Endothelial cell of umbilical vein (primary cell): ENCODE results near the gene SLC6A7.

Source experiments
- EZH2 ChIP-seq: IDR thresholded peaks from 2 replicates; pipeline ENCODE4 v1.6.1; 2012; ENCODE audit warnings: borderline replicate concordance, low read depth, mild to moderate bottlenecking, moderate library complexity, low read length, inconsistent platforms; ENCODE audit not compliant: severe bottlenecking
- FOS ChIP-seq: IDR thresholded peaks from 2 replicates; pipeline ENCODE4 v1.6.1; 2011; ENCODE audit warnings: mild to moderate bottlenecking, low read length, moderate library complexity, borderline replicate concordance; ENCODE audit not compliant: insufficient read depth
- GATA2 ChIP-seq: IDR thresholded peaks from 2 replicates; pipeline ENCODE4 v1.7.0; 2011; ENCODE audit warnings: low read depth, mild to moderate bottlenecking, moderate library complexity, mixed read lengths, low read length; ENCODE audit not compliant: insufficient read length, insufficient read depth
- JUN ChIP-seq: IDR thresholded peaks from 2 replicates; pipeline ENCODE4 v1.6.1; 2011; ENCODE audit warnings: borderline replicate concordance, low read depth; ENCODE audit not compliant: insufficient read length, insufficient read depth
- MAX ChIP-seq: IDR thresholded peaks from 2 replicates; pipeline ENCODE4 v1.6.1; 2011; ENCODE audit not compliant: insufficient read depth, insufficient read length
- MYC ChIP-seq: IDR thresholded peaks from one replicate; pipeline ENCODE4 v1.6.1; 2011; ENCODE audit warnings: mild to moderate bottlenecking, low read depth, low read length
- POLR2A ChIP-seq: IDR thresholded peaks from 2 replicates; pipeline ENCODE4 v1.6.1; 2012; ENCODE audit warnings: low read depth, mild to moderate bottlenecking, control low read depth, low read length
- POLR2AphosphoS5 ChIP-seq: IDR thresholded peaks from 2 replicates; pipeline ENCODE4 v1.6.1; 2012; ENCODE audit warnings: low read depth, mild to moderate bottlenecking, control low read depth, low read length, moderate library complexity; ENCODE audit not compliant: insufficient read depth
- TF ChIP-seq, protein P1 (sequence below), 2 donors: IDR thresholded peaks; 1 replicate in 1 of 2; 2 replicates in 1 of 2; pipeline ENCODE4 v1.5.1; 2011; ENCODE audit warnings: low read length in 2 of 2, mild to moderate bottlenecking in 2 of 2, moderate library complexity in 2 of 2, control low read depth in 1 of 2, inconsistent platforms in 1 of 2, low read depth in 1 of 2; ENCODE audit not compliant: insufficient read depth in 1 of 2; ENCODE audit errors: extremely low read depth in 1 of 2

- TF ChIP-seq, protein P1, sequence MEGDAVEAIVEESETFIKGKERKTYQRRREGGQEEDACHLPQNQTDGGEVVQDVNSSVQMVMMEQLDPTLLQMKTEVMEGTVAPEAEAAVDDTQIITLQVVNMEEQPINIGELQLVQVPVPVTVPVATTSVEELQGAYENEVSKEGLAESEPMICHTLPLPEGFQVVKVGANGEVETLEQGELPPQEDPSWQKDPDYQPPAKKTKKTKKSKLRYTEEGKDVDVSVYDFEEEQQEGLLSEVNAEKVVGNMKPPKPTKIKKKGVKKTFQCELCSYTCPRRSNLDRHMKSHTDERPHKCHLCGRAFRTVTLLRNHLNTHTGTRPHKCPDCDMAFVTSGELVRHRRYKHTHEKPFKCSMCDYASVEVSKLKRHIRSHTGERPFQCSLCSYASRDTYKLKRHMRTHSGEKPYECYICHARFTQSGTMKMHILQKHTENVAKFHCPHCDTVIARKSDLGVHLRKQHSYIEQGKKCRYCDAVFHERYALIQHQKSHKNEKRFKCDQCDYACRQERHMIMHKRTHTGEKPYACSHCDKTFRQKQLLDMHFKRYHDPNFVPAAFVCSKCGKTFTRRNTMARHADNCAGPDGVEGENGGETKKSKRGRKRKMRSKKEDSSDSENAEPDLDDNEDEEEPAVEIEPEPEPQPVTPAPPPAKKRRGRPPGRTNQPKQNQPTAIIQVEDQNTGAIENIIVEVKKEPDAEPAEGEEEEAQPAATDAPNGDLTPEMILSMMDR (IDR thresholded peaks at IDR 0.05; ENCODE audit: extremely low read depth in 1 of 2, insufficient read depth in 1 of 2, low read depth in 1 of 2, low read length in 2 of 2), result no peak
- no peak for TF ChIP-seq POLR2A
- TF ChIP-seq POLR2AphosphoS5, result no peak
- no peak for TF ChIP-seq MAX
- TF ChIP-seq EZH2, result no peak
- TF ChIP-seq GATA2, result no peak
- TF ChIP-seq FOS, result no peak
- TF ChIP-seq JUN, result no peak
- no peak for TF ChIP-seq MYC
Measured at GRCh38 chr5:150163035-150163434, 26.8 kb upstream of the SLC6A7 start.
